Karpas-422 (cell line): ENCODE data around the gene POP4. TPM values are rescaled to one million over a fixed set of nuclear protein-coding genes. Genes with fewer than 3 reads are reported as not detected.

Experiments
- DNase-seq: peaks from one replicate; pipeline ENCODE4 v3.0.0-alpha.2; 2015
- H2AFZ ChIP-seq: fragments of 200-600 bp; sonication (generic); 2 replicates; pipeline ENCODE4 v1.6.1; 2014; ENCODE audit warnings: antibody characterized with exemption, low read length, mixed read lengths
- H3K27ac ChIP-seq: fragments of 200-600 bp; sonication (generic); 2 replicates; pipeline ENCODE4 v1.5.1; 2014; ENCODE audit warnings: mild to moderate bottlenecking, low read length, moderate library complexity
- H3K27me3 ChIP-seq: fragments of 200-600 bp; sonication (generic); 2 replicates; pipeline ENCODE4 v1.6.1; 2014; ENCODE audit warnings: low read length, mixed read lengths
- H3K36me3 ChIP-seq: fragments of 200-600 bp; sonication (generic); 2 replicates; pipeline ENCODE4 v1.6.1; 2014; ENCODE audit warnings: low read length, mixed read lengths; ENCODE audit not compliant: insufficient read depth
- H3K4me1 ChIP-seq: fragments of 200-600 bp; sonication (generic); 2 replicates; pipeline ENCODE4 v1.6.1; 2014; ENCODE audit warnings: mild to moderate bottlenecking, low read length, mixed read lengths
- H3K4me2 ChIP-seq: fragments of 200-600 bp; sonication (generic); 2 replicates; pipeline ENCODE4 v1.6.1; 2014; ENCODE audit warnings: low read length, low read depth, mild to moderate bottlenecking; ENCODE audit not compliant: poor library complexity, severe bottlenecking
- H3K4me3 ChIP-seq: fragments of 200-600 bp; sonication (generic); 2 replicates; pipeline ENCODE4 v1.5.1; 2014; ENCODE audit warnings: mild to moderate bottlenecking, antibody characterized with exemption, low read length, mixed read lengths
- H3K79me2 ChIP-seq: fragments of 200-600 bp; sonication (generic); 2 replicates; pipeline ENCODE4 v1.6.1; 2014; ENCODE audit warnings: mild to moderate bottlenecking, low read length, mixed read lengths
- H3K9ac ChIP-seq: fragments of 200-600 bp; sonication (generic); 2 replicates; pipeline ENCODE4 v1.6.0; 2014; ENCODE audit warnings: low read length
- H3K9me2 ChIP-seq: fragments of 200-600 bp; sonication (generic), shearing (Covaris generic); replicated peaks from 2 replicates; pipeline ENCODE4 v1.6.0; 2014; ENCODE audit warnings: mild to moderate bottlenecking, low read length, moderate library complexity; ENCODE audit not compliant: insufficient read depth
- H3K9me3 ChIP-seq: fragments of 300-700, 200-600 bp; sonication (generic); 2 replicates; pipeline ENCODE4 v1.6.1; 2014; ENCODE audit warnings: low read length, mixed read lengths
- H4K20me1 ChIP-seq: fragments of 200-600 bp; sonication (generic); 2 replicates; pipeline ENCODE4 v1.6.1; 2014; ENCODE audit warnings: mild to moderate bottlenecking, antibody characterized with exemption, low read length, low read depth; ENCODE audit not compliant: insufficient read depth
- total RNA-seq: library from RNA; depleted of rRNA; stranded (reverse); fragments of >200 nt; shearing (Covaris generic); gene quantifications from 2 replicates; pipeline ENCODE4 v1.2.3, GENCODE V29; 2014; ENCODE audit warnings: low replicate concordance

Gene POP4
- total RNA-seq, 1 experiment from 2014 or later = 92.7 TPM

DNA sequence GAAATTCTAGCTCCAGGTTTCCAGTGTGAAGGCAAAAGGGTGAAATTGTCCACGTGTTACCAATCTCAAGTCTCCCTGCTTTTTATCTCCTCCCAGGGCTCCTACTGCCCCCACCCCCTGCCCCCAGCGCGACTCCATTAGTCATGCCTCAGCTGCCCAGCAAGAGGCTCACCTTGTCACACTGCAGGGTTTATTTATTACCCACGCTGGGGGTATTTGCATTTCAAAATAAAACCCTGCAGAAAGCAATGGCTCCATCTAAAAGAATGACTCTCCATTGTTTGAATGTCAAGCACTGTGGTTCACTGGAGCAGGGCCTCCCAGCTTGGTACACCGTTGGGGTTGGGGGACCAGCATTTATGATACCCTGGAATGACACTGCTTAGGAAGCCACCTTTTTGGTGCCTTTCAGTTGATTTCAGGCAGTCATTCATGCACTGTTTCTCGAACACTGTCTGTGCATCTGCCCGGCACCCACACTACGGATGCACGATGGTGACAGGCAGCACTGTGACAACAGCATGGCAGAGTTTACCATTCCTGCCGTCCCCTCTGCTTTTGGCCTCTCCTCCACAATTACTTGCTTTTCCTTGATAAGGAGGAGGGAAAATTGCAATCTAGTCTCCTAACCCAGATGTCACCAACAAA lies 9.9 kb upstream of the POP4 start:
- peak overlapping the region; percentile 19; the same call in 1 of the 2 replicates for H3K4me3 ChIP-seq
- H3K79me2 ChIP-seq = no peaks in the 10 kb centered on the region
- H3K9me2 ChIP-seq = no peaks in the 10 kb centered on the region
- DNase-seq = no peak
- H3K27ac ChIP-seq = no peak overlapping the region
- no peaks in the 10 kb centered on the region for H3K27me3 ChIP-seq
- H3K9me3 ChIP-seq = no peaks in the 10 kb centered on the region
- peaks cover 19% of the 10 kb centered on the region for H3K4me1 ChIP-seq
- H4K20me1 ChIP-seq = no peaks in the 10 kb centered on the region
- H2AFZ ChIP-seq = no peak overlapping the region
- H3K9ac ChIP-seq = no peak overlapping the region; the same call in 1 of the 2 replicates
- peak overlapping the region; percentile 12 for H3K4me2 ChIP-seq
- no peaks in the 10 kb centered on the region for H3K36me3 ChIP-seq

- Histone ChIP-seq H3K4me2 (no peak overlapping the region), H3K36me3 (no peaks in the 10 kb centered on the region), H3K27me3 (no peaks in the 10 kb centered on the region), H3K9me2 (no peaks in the 10 kb centered on the region), H2AFZ (no peak overlapping the region), H3K9ac (no peak overlapping the region), H4K20me1 (no peaks in the 10 kb centered on the region), H3K4me3 (no peak overlapping the region), H3K79me2 (no peaks in the 10 kb centered on the region), H3K9me3 (no peaks in the 10 kb centered on the region), H3K4me1 (peaks cover 19% of the 10 kb centered on the region), H3K27ac (no peak overlapping the region)
- no peak for DNase-seq
Measured at GRCh38 chr19:29596885-29597525, 9.1 kb upstream of the POP4 start.

GRCh38 chr19:29598036-29598435 lies 8.0 kb upstream of the POP4 start:
- peaks cover 19% of the 10 kb centered on the region for H3K4me1 ChIP-seq
- H3K36me3 ChIP-seq = no peaks in the 10 kb centered on the region
- H3K9me2 ChIP-seq = no peaks in the 10 kb centered on the region
- no peak overlapping the region for H3K27ac ChIP-seq
- H3K4me2 ChIP-seq = no peak overlapping the region
- no peaks in the 10 kb centered on the region for H3K9me3 ChIP-seq
- DNase-seq = no peak
- no peak overlapping the region for H3K9ac ChIP-seq
- no peak overlapping the region for H3K4me3 ChIP-seq
- no peak overlapping the region for H2AFZ ChIP-seq
- H4K20me1 ChIP-seq = no peaks in the 10 kb centered on the region
- no peaks in the 10 kb centered on the region for H3K27me3 ChIP-seq
- H3K79me2 ChIP-seq = no peaks in the 10 kb centered on the region

GRCh38 chr19:29598496-29598895 lies 7.6 kb upstream of the POP4 start:
- Histone ChIP-seq H3K9me3 (no peaks in the 10 kb centered on the region), H3K9ac (no peak overlapping the region), H3K4me2 (no peak overlapping the region), H3K27me3 (no peaks in the 10 kb centered on the region), H3K79me2 (no peaks in the 10 kb centered on the region), H4K20me1 (no peaks in the 10 kb centered on the region), H3K27ac (no peak overlapping the region), H2AFZ (no peak overlapping the region), H3K36me3 (no peaks in the 10 kb centered on the region), H3K9me2 (no peaks in the 10 kb centered on the region), H3K4me1 (peaks cover 19% of the 10 kb centered on the region), H3K4me3 (no peak overlapping the region)
- no peak for DNase-seq

DNA sequence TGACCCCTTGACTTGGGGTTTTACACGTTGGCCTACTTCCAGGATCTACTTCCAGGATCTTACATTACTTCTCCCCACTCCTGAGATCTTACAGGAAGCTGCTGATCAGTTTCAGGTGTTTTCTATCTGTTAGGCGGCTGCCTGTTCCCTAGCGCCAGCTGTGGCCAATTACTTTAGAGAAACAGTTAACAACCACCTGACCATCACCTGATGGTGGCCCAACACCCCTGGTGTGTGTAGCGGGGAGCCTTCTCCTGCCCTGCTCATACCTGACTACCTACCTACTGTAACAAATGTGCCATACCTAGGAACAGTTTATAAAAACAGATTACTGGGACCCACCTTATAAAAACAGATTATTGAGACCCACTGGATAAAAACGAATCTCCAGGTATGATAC lies 2.8 kb upstream of the POP4 start:
- no peaks in the 10 kb centered on the region for H4K20me1 ChIP-seq
- no peak overlapping the region for H3K4me2 ChIP-seq
- peaks cover 15% of the 10 kb centered on the region for H3K4me1 ChIP-seq
- no peak for DNase-seq
- H3K9me2 ChIP-seq = no peaks in the 10 kb centered on the region
- no peak overlapping the region for H2AFZ ChIP-seq
- H3K9me3 ChIP-seq = no peaks in the 10 kb centered on the region
- H3K9ac ChIP-seq = no peak overlapping the region
- H3K79me2 ChIP-seq = peaks cover 23% of the 10 kb centered on the region
- no peaks in the 10 kb centered on the region for H3K36me3 ChIP-seq
- no peak overlapping the region for H3K4me3 ChIP-seq
- H3K27ac ChIP-seq = no peak overlapping the region
- H3K27me3 ChIP-seq = no peaks in the 10 kb centered on the region

GRCh38 chr19:29606420-29606747 lies 301 bp downstream of the POP4 start:
- Histone ChIP-seq H3K79me2 (peaks cover 23% of the 10 kb centered on the region), H3K9me3 (no peaks in the 10 kb centered on the region), H3K4me3 (peak overlapping the region; percentile 99), H3K27ac (no peak overlapping the region), H3K27me3 (no peaks in the 10 kb centered on the region), H3K4me1 (peaks cover 21% of the 10 kb centered on the region), H3K36me3 (peaks cover 1% of the 10 kb centered on the region; the same call in 1 of the 2 replicates), H3K4me2 (peak overlapping the region; percentile 98), H4K20me1 (no peaks in the 10 kb centered on the region), H3K9ac (peak overlapping the region; percentile 89), H2AFZ (peak overlapping the region; percentile 82; the same call in 1 of the 2 replicates), H3K9me2 (no peaks in the 10 kb centered on the region)
- no peak for DNase-seq

DNA sequence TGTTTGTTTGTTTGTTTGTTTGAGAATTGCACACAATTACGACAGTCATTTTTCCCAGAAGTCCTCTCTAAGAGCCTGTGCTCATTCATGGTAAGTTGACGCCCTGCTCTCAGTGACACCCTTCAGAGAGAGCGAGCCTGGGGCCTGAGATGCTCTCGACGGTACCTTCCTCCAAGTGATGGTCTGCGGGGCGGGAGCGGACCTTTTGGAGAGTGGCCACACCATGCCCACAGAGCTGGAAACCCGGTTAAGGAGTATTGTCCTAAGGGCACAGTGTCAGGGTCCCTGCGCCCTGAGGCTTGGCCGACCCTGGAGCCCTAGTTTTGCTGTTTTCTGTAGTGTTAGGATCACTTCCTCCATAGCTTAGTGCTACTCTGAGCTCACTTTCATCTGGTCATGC lies 3.6 kb downstream of the POP4 start:
- no peak overlapping the region for H3K27ac ChIP-seq

DNA sequence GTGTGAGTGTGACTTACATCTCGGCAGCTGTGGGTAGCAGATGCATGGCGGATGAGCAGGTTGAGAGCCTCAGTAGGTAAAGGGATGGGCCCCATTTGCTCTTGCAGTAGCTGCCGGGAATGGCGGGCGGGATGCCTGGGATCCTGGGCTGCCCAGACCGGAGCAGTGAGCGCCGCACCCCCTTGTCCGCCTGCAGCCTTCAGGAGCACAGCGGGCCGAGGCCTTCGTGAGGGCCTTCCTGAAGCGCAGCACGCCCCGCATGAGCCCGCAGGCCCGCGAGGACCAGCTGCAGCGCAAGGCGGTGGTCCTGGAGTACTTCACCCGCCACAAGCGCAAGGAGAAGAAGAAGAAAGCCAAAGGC lies 4.1 kb downstream of the POP4 start:
- no peak for DNase-seq
- Histone ChIP-seq H3K79me2 (peaks cover 20% of the 10 kb centered on the region), H3K27me3 (no peaks in the 10 kb centered on the region), H3K9ac (no peak overlapping the region), H3K9me3 (no peaks in the 10 kb centered on the region), H3K36me3 (peaks cover 6% of the 10 kb centered on the region), H3K27ac (no peak overlapping the region), H4K20me1 (no peaks in the 10 kb centered on the region), H3K9me2 (no peaks in the 10 kb centered on the region), H3K4me1 (peaks cover 17% of the 10 kb centered on the region), H3K4me3 (no peak overlapping the region), H2AFZ (no peak overlapping the region), H3K4me2 (no peak overlapping the region)

More for the DNA sequence above, 3.6 kb downstream of the POP4 start:
- H3K79me2 ChIP-seq = peaks cover 23% of the 10 kb centered on the region
- no peak overlapping the region for H3K4me3 ChIP-seq
- H3K4me1 ChIP-seq = peaks cover 21% of the 10 kb centered on the region
- H3K9ac ChIP-seq = no peak overlapping the region
- no peak for DNase-seq
- H4K20me1 ChIP-seq = no peaks in the 10 kb centered on the region
- H3K36me3 ChIP-seq = peaks cover 6% of the 10 kb centered on the region
- no peaks in the 10 kb centered on the region for H3K27me3 ChIP-seq
- H3K4me2 ChIP-seq = no peak overlapping the region
- no peaks in the 10 kb centered on the region for H3K9me2 ChIP-seq
- no peak overlapping the region for H2AFZ ChIP-seq
- H3K9me3 ChIP-seq = no peaks in the 10 kb centered on the region
